Measurements from ENCODE around the gene SLC52A1.

The SLC52A1 gene

GRCh38 chr17:5003214-5003867 lies 31.9 kb downstream of the SLC52A1 start:
- H3K27ac ChIP-seq: no peak overlapping the region
- CTCF ChIA-PET: no interaction called here
- POLR2A ChIA-PET (ENCODE audit: low non-redundant PET): no interaction called here
- TF ChIP-seq CTCF (conservative IDR thresholded peaks at IDR 0.05; ENCODE audit: low read depth): no peak
- no peak for DNase-seq (ENCODE audit: low spot score)

GRCh38 chr17:5002121-5002788 lies 33.0 kb downstream of the SLC52A1 start:
- no peak for TF ChIP-seq CTCF (conservative IDR thresholded peaks at IDR 0.05; ENCODE audit: low read depth)
- ChIA-PET CTCF (interaction anchor here (0.6 to 0.9 kb wide), 2 partner anchors 9 to 17 kb away, joined by 3 read pairs; no protein-coding TSS in a partner anchor), POLR2A (ENCODE audit: low non-redundant PET) (interaction anchor here (0.8 kb wide), 1 partner anchor 31 kb away, joined by 3 read pairs; no protein-coding TSS in a partner anchor)
- no peak for DNase-seq (ENCODE audit: low spot score)
- H3K27ac ChIP-seq: peak overlapping the region; percentile 89

GRCh38 chr17:5000237-5000639 lies 35.0 kb downstream of the SLC52A1 start:
- H3K27ac ChIP-seq: peak overlapping the region; percentile 89
- ChIA-PET CTCF (interaction anchor here (0.6 to 1.0 kb wide), 4 partner anchors 10 to 538 kb away, joined by 3 to 5 read pairs (median 4); partner anchors contain the start of gene CAMTA2), POLR2A (ENCODE audit: low non-redundant PET) (interaction anchor here (0.6 kb wide), 1 partner anchor 28 kb away, joined by 16 read pairs; no protein-coding TSS in a partner anchor)
- no peak for DNase-seq (ENCODE audit: low spot score)
- TF ChIP-seq CTCF (conservative IDR thresholded peaks at IDR 0.05; ENCODE audit: low read depth): no peak

GRCh38 chr17:4999430-5000093 lies 35.7 kb downstream of the SLC52A1 start:
- no peak for DNase-seq (ENCODE audit: low spot score)
- H3K27ac ChIP-seq: peak overlapping the region; percentile 89
- ChIA-PET CTCF (interaction anchor here (0.6 to 1.0 kb wide), 3 partner anchors 10 to 34 kb away, joined by 4 to 5 read pairs (median 5); partner anchors contain the start of gene CAMTA2), POLR2A (ENCODE audit: low non-redundant PET) (interaction anchor here (0.6 kb wide), 1 partner anchor 28 kb away, joined by 16 read pairs; no protein-coding TSS in a partner anchor)
- no peak for TF ChIP-seq CTCF (conservative IDR thresholded peaks at IDR 0.05; ENCODE audit: low read depth)

GRCh38 chr17:4998732-4999429 lies 36.3 kb downstream of the SLC52A1 start:
- peak; percentile 41 for DNase-seq (ENCODE audit: low spot score)
- peak overlapping the region; percentile 89 for H3K27ac ChIP-seq
- ChIA-PET CTCF (interaction anchor here (0.5 to 0.6 kb wide), 2 partner anchors 531 to 1680 kb away, joined by 3 to 6 read pairs; no protein-coding TSS in a partner anchor), POLR2A (ENCODE audit: low non-redundant PET) (interaction anchor here (2.0 kb wide), 1 partner anchor 10 kb away, joined by 6 read pairs; no protein-coding TSS in a partner anchor)
- TF ChIP-seq CTCF (conservative IDR thresholded peaks at IDR 0.05; ENCODE audit: low read depth): no peak
